Left ventricle myocardium inferior (tissue), 1 donor: ENCODE measurements around the gene IRF2BPL. TPM values are rescaled to one million over a fixed set of nuclear protein-coding genes. Genes with fewer than 3 reads are reported as not detected.

ENCODE experiments used
- DNase-seq: peaks from one replicate; pipeline ENCODE4 v3.0.0-alpha.2; 2020
- H3K27ac ChIP-seq: fragments of 200-600 bp; replicated peaks from 2 replicates; pipeline ENCODE4 v1.8.0; 2021
- H3K27me3 ChIP-seq: fragments of 200-600 bp; 2 replicates; pipeline ENCODE4 v1.8.0; 2021; ENCODE audit warnings: low read depth
- H3K36me3 ChIP-seq: fragments of 200-600 bp; 2 replicates; pipeline ENCODE4 v1.8.0; 2021
- H3K4me1 ChIP-seq: fragments of 200-600 bp; 2 replicates; pipeline ENCODE4 v1.8.0; 2021
- H3K4me3 ChIP-seq: fragments of 200-600 bp; 2 replicates; pipeline ENCODE4 v1.8.0; 2021; ENCODE audit warnings: mild to moderate bottlenecking, moderate library complexity
- H3K9me3 ChIP-seq: fragments of 200-600 bp; replicated peaks from 2 replicates; pipeline ENCODE4 v1.8.0; 2021
- CTCF ChIP-seq: fragments of 200-600 bp; IDR thresholded peaks from 2 replicates; pipeline ENCODE4 v1.8.0; 2021; ENCODE audit warnings: antibody characterized with exemption, mild to moderate bottlenecking, borderline replicate concordance
- intact Hi-C: fragments of 100-400 bp; cut with micrococcal nuclease; formaldehyde crosslinking; loops from one replicate; pipeline ENCODE4 v1.11.0; 2022
- total RNA-seq: library from RNA; stranded (reverse); fragmentation: NEBNext Ultra II Directional; extraction: Animal tissue kit (Norgen Biotek cat#: 25700); gene quantifications from one replicate; pipeline ENCODE4 v1.2.1, GENCODE V29; 2021
- donor health status: DM: no; HTN: yes; CAD: no; lungs with severe emphysema.

Gene IRF2BPL
- total RNA-seq, 1 donor from 2014 or later = 35.5 TPM

- Histone ChIP-seq H3K9me3 (peaks cover 6% of the 10 kb centered on the region), H3K27me3 (no peaks in the 10 kb centered on the region), H3K36me3 (no peaks in the 10 kb centered on the region), H3K4me1 (no peaks in the 10 kb centered on the region), H3K4me3 (no peak overlapping the region), H3K27ac (no peak overlapping the region)
- no peak for TF ChIP-seq CTCF
- intact Hi-C loops = no loop called here
- DNase-seq = no peak
These were observed 46.8 kb downstream of the IRF2BPL start for GRCh38 chr14:76981670-76982069.

- TF ChIP-seq CTCF = no peak
- intact Hi-C loops = no loop called here
- H3K27ac ChIP-seq = no peak overlapping the region
These were observed 50.5 kb downstream of the IRF2BPL start for GRCh38 chr14:76977793-76978720.

GRCh38 chr14:76976240-76977005, 52.1 kb downstream of the IRF2BPL start:
- H3K27ac ChIP-seq = no peak overlapping the region
- H3K4me3 ChIP-seq = no peak overlapping the region
- H3K36me3 ChIP-seq = no peaks in the 10 kb centered on the region
- H3K27me3 ChIP-seq = no peaks in the 10 kb centered on the region
- no peaks in the 10 kb centered on the region for H3K4me1 ChIP-seq
- TF ChIP-seq CTCF = no peak
- intact Hi-C loops = no loop called here
- no peaks in the 10 kb centered on the region for H3K9me3 ChIP-seq
- DNase-seq = no peak

More at GRCh38 chr14:76977793-76978720, 50.5 kb downstream of the IRF2BPL start:
- DNase-seq = peak; percentile 57
- no peak overlapping the region for H3K4me3 ChIP-seq
- H3K4me1 ChIP-seq = no peaks in the 10 kb centered on the region
- H3K9me3 ChIP-seq = peaks cover 6% of the 10 kb centered on the region
- no peaks in the 10 kb centered on the region for H3K27me3 ChIP-seq
- H3K36me3 ChIP-seq = no peaks in the 10 kb centered on the region

GRCh38 chr14:76975812-76976211, 52.7 kb downstream of the IRF2BPL start:
- no peak overlapping the region for H3K27ac ChIP-seq
- H3K36me3 ChIP-seq = no peaks in the 10 kb centered on the region
- DNase-seq = no peak
- no peak overlapping the region for H3K4me3 ChIP-seq
- no peaks in the 10 kb centered on the region for H3K27me3 ChIP-seq
- no peaks in the 10 kb centered on the region for H3K9me3 ChIP-seq
- no peaks in the 10 kb centered on the region for H3K4me1 ChIP-seq
- TF ChIP-seq CTCF = no peak
- intact Hi-C loops = no loop called here

GRCh38 chr14:76975051-76975450, 53.5 kb downstream of the IRF2BPL start:
- DNase-seq = no peak
- intact Hi-C loops = no loop called here
- no peak overlapping the region for H3K4me3 ChIP-seq
- no peaks in the 10 kb centered on the region for H3K36me3 ChIP-seq
- no peak for TF ChIP-seq CTCF
- no peaks in the 10 kb centered on the region for H3K27me3 ChIP-seq
- H3K4me1 ChIP-seq = no peaks in the 10 kb centered on the region
- no peak overlapping the region for H3K27ac ChIP-seq
- H3K9me3 ChIP-seq = no peaks in the 10 kb centered on the region

Other genes starting within 250 kb of the IRF2BPL start
- 9.3 TPM for gene ANGEL1, start 215.8 kb downstream of the IRF2BPL start, total RNA-seq
- gene LRRC74A, start 202.3 kb downstream of the IRF2BPL start, total RNA-seq = not detected
- gene CIPC, start 69.5 kb upstream of the IRF2BPL start, total RNA-seq = 70.3 TPM
- gene ZDHHC22, start 113.1 kb upstream of the IRF2BPL start, total RNA-seq = not detected
- gene TMEM63C, start 153.1 kb upstream of the IRF2BPL start, total RNA-seq = 0.63 TPM
- gene NGB, start 242.5 kb upstream of the IRF2BPL start, total RNA-seq = not detected